Raji (cell line): ENCODE results near the gene CDC6.

Experiments used
- POLR2A ChIP-seq: IDR thresholded peaks from 2 replicates; pipeline ENCODE4 v1.6.1; 2011; ENCODE audit warnings: low read depth, low read length, control low read depth; ENCODE audit not compliant: insufficient read depth

CDC6 gene

DNA sequence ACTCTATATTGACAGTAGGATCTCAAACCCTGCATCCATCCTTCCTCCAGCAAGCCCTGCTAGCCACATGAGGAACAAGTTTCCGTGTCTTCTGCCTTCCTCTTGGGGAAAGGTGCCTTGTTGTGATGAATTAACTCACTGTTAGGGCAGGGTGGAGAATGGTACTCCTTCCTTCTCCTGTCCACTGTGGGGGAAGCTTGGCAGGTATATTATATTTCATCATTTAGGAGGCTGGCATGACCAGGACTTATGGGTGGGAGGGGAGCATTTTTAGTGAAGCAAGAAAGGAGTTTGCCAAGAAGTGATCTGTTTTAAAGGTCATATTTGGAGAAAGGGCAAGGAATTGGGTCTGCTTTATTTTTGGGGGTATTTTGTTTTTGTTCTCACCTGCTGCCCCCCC, 9.3 kb upstream of the CDC6 start:
- TF ChIP-seq POLR2A = no peak

DNA sequence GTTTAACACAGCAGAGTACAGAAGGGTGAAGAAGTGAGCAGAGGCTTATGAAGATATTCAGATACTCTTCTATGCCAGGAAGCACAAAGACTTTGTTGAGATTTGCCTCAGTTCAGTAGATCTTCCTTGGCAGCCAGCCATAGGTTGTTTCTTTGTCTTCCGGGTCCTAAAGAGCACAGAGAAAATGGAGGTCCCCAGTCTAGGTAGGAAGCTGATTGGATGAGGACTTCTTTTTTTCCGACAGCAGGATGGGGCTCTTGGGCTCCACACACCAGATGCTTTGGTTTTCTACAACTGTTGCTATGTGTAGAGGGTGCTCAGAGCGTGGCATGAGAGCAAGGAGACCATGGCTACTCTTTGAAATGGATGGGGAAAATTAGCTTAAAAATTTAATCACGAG, 8.3 kb upstream of the CDC6 start:
- TF ChIP-seq POLR2A = no peak

DNA sequence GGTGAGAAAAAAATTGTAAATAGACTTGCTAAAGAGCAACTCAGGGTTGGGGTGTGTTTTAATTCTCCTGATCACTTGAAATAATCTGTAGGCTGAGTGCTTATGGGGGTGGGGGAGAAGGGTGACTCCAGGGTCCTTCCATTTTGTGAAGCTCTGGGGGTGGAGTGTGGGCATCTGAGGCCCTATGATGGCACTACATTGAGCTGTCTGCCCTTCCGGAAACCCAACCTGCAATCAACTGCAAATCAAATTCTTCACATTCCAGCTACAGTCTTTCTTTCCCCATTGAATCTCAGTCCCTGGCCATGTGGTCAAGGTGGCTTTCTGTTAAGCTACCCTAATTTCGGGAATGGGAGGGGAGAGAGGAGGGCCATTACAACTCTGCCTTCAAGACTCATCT, 6.0 kb upstream of the CDC6 start:
- TF ChIP-seq POLR2A = no peak

DNA sequence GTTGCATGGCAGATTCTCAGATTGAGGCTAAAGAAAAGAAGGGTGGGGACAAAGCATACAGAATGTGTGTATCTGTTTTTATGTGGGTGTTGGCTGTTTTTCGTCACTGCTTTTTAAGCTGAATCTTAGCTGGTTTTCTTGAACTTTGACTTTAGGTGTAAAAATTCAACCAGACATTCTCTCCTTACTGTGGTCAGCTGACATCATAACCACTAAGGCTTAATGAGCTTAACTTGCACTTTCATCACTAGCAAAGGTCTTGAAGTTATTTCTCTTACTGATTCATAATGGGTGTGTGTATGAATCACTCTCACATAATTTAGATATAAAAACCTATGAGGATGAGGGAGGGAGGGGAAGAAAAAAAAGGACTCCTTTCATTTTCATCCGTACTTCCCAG, 4.0 kb upstream of the CDC6 start:
- TF ChIP-seq POLR2A = no peak

DNA sequence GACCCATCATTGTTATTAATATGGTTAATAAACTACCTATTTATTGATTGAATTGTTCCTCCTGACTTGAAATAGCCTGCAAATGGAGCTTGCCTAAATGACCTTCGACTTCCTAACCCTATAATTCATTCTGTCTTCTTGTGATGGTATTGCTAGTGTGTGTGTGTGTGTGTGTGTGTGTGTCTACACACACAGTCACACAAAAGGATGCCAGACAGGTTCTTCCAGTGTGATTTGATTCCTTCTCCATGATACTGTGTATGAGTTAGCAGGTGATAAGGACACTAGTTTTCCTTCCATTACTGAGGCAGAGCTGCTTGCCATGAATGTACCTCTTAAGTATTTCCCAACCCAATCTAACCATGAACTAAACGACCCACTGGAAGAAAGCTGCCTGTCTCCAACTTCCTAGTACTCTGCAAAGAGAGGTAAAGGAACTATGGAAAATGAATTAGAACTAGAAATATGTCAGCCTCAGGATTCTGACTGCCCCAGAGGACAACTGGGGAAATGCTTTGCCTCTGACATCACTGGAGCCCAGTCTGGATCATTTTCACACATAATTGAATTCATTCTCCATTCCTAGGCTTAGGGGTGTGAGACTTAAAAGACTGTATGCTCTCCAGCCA, 3.5 kb upstream of the CDC6 start:
- TF ChIP-seq POLR2A = no peak

DNA sequence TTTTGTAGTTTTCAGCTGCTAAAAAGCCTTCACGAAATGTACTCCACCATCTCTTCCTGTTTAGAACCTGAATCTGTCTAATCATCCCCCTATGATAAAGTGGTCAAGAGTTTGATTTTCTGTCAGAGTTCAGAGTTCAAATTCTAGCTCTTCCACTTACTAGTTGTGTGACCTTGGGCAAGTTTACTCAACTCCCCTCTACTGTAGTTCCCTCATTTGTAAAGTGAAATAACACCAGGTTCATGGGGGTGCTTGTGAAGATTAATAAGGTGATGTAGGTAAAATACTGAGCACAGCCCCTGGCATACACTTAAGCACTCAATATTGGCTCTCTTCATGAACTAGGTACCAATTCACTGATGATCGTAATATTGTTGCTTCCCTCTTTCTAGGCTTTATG, 1.2 kb upstream of the CDC6 start:
- TF ChIP-seq POLR2A = no peak

DNA sequence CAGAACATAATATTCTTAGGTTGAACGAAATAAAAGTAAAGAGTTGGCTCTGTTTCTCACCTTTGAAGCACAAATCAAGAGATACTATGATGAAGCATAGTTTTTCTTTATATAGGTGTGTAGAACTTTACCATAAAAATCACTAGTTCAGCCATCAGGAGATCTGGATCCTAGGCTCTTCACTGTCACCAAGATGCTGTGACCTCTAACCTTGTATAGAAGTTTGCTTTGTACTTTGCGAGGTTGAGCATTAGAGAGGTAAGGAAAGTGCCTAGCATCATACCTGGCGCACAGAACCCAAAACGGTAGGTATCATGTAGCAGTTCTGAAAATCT, 553 bp upstream of the CDC6 start:
- no peak for TF ChIP-seq POLR2A

DNA sequence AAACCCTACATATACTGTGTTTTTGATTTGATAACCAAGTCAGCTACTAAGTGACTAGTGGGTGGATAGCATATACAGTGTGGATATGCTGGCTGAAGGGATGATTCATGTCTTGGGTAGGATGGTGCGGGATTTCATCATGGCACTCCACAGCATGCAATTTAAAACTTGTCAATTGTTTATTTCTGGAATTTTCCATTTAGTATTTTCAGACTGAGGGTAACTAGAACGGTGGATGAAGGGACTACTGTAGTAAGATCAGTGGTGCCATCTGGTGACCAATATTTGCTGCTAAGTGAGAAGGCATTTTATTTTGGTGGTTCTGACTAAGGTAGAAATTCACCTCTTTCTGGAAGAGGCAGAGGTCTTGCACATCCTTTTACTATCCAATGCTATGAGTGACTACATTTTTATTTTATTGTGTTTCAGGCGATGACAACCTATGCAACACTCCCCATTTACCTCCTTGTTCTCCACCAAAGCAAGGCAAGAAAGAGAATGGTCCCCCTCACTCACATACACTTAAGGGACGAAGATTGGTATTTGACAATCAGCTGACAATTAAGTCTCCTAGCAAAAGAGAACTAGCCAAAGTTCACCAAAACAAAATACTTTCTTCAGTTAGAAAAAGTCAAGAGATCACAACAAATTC, 3.1 kb downstream of the CDC6 start:
- no peak for TF ChIP-seq POLR2A

DNA sequence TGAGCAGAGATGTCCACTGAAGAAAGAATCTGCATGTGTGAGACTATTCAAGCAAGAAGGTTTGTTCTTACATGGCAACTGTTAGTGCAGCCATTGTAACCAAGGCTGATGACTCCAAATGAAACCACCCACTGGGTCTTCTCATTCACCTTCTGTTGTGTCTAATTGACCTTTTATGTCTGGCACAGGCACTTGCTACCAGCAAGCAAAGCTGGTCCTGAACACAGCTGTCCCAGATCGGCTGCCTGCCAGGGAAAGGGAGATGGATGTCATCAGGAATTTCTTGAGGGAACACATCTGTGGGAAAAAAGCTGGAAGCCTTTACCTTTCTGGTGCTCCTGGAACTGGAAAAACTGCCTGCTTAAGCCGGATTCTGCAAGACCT, 3.6 kb downstream of the CDC6 start:
- no peak for TF ChIP-seq POLR2A

DNA sequence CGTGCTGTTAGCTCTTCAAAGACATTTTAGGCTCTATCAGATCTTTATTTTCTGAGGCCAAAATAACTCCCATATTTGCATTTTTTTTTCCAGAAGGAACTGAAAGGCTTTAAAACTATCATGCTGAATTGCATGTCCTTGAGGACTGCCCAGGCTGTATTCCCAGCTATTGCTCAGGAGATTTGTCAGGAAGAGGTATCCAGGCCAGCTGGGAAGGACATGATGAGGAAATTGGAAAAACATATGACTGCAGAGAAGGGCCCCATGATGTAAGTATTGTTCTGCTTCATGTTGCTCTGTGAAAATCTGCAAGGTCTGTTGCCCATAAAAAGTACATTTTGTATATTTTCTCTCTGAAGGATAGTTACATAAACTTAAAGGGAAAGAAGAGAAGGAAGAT, 5.7 kb downstream of the CDC6 start:
- no peak for TF ChIP-seq POLR2A

DNA sequence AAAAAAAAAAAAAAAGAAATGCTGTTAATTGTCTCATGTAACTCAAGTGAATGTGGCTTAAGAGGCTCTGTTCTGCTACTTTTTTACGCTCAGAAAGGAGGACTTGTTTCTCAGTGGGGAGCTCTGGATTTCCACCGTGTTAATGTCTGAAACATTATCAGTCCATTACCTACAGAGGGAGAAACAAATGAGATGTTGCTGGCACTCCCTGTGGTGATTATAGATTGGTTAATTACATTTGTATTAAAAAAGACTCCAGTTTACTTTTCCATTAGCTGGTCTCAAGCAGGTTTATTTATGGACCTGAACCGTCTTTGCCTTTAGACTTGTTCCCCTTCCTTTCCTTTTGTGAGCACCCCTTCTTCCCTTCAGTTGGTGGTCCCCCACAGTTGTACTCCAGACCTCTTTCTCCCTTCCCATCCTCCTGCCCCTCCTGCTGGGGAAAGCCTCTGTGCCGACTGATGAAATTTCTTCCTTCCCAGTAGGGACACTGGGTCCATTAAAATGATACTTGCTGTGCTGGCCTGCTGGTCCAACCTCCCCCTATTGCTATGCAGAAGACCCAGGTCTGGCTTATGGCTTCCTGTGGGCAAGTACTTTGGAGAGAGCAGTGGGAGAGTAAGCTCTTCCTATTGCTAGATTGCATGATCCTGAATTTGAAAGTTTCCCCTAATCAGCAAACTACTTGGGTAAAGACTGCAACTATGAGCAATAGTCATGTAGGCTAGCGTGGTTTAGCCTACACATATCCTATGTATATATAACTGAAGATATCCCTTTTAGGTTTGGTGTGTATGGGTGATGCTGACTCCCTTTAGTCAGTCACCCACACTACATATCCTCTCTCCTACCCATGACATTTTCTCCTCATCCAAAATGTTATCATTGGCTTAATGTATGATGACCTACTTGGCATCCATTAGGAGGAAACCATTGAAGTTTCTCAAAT, 8.1 kb downstream of the CDC6 start:
- no peak for TF ChIP-seq POLR2A

DNA sequence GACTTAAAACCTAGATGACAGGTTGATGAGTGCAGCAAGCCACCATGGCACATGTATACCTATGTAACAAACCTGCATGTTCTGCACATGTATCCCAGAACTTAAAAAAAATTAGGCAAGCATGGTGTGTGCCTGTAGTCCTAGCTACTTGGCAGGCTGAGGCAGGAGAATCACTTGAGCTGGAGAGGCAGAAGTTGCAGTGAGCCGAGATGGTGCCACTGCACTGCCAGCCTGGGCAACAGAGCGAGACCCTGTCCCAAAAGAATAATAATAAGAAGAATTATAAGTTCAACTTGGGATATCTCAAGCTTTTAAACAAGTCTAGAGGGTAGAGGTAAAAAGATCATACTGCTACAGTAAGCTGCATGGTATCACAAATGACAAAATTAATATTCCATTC, 9.8 kb downstream of the CDC6 start:
- no peak for TF ChIP-seq POLR2A

DNA sequence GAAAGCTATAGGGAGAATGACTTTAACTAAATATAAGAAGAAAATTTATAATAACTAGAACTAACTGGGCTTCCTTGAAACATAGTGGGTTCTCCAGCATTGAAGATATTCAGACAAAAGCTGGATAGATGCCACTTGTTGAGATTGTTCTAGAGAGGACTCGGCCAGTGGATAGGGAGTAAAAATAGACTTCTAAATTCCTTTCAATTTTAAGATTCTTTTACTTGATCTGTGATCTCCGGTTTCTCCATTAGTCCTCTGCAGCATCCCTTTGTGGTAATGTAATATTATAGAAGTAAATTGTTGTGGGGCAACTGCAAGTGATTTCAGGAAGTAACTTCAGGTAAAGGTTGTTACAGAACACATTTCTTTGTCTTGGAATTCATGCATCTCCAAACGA, 11.0 kb downstream of the CDC6 start:
- no peak for TF ChIP-seq POLR2A

DNA sequence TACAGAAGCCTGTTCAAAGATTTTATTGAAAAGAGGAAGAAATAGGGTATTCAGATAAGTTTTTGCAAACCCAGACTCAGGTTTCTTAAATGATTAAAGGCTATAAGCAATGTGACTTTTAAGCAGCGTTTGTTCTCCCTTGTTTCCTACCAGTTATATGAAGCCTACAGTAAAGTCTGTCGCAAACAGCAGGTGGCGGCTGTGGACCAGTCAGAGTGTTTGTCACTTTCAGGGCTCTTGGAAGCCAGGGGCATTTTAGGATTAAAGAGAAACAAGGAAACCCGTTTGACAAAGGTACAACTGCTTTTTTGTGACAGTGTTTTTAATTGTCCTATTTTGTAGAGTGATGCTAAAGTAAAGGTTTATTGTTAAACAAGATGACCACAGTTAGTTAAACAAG, 13.6 kb downstream of the CDC6 start:
- TF ChIP-seq POLR2A = no peak

DNA sequence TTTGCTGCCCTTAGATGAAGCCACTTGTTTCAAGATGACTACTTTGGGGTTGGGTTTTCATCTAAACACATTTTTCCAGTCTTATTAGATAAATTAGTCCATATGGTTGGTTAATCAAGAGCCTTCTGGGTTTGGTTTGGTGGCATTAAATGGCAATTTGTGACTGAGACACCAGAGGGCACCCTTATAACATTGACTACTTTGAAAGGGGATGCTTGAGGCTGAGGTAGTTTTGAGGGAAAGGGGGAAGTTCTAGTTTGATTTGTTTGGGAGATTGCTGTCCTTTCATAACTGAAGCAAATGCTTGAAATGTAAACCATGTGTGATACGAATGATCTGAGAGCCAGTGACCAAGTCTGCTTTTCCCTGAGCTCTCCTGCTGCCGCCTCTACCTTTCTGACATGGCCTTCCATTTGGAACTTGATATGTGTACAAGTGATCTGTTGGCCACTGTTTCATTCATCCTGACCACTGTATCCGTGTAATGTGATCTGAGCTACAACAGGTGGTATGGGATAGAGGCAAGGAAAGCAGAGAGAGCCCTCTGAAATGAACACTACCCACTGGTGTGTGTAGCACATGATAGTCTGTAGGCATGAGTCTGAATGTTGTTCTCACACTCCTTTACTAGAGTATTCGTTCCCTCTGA, 15.5 kb downstream of the CDC6 start:
- no peak for TF ChIP-seq POLR2A
